HepG2 (cell line): Measurements from ENCODE around the gene SOCS3. TPM values are rescaled to one million over a fixed set of nuclear protein-coding genes. Genes with fewer than 3 reads are reported as not detected.

Source experiments
- AFF4 ChIP-seq: sonication (generic); formaldehyde crosslinking; IDR thresholded peaks from 2 replicates; pipeline ENCODE4 v1.4.0; 2020; ENCODE audit warnings: missing genetic modification reagents
- MIXL1 ChIP-seq: IDR thresholded peaks from 2 replicates; pipeline ENCODE4 v1.6.1; 2016
- NONO ChIP-seq, 2 experiments: fragments of 450-650 bp in 1 of 2; sonication (generic) in 1 of 2; formaldehyde crosslinking in 1 of 2; IDR thresholded peaks in 1 of 2; conservative IDR thresholded peaks in 1 of 2; 2 replicates each; pipeline versions ENCODE4 v1.6.1 to v1.8.0; 2017 to 2022; ENCODE audit warnings: mild to moderate bottlenecking in 1 of 2, missing genetic modification reagents in 1 of 2, moderate library complexity in 1 of 2
- RFX3 ChIP-seq: IDR thresholded peaks from 2 replicates; pipeline ENCODE4 v1.6.1; 2016; ENCODE audit warnings: missing biosample characterization, missing genetic modification reagents
- RNF219 ChIP-seq: sonication (generic); formaldehyde crosslinking; IDR thresholded peaks from 2 replicates; pipeline ENCODE4 v1.5.0; 2020; ENCODE audit warnings: mild to moderate bottlenecking, missing genetic modification reagents
- SOX13 ChIP-seq, 3 experiments: fragments of 450-650 bp in 1 of 3; sonication (generic) in 1 of 3; formaldehyde crosslinking in 1 of 3; IDR thresholded peaks in 2 of 3; conservative IDR thresholded peaks in 1 of 3; 2 replicates each; pipeline versions ENCODE4 v1.5.0 to v1.6.1; 2016 to 2020; ENCODE audit warnings: antibody characterized with exemption in 1 of 3, mild to moderate bottlenecking in 1 of 3, missing compliant biosample characterization in 1 of 3, missing genetic modification reagents in 1 of 3, moderate library complexity in 1 of 3
- TEAD3 ChIP-seq: optimal IDR thresholded peaks from 2 replicates; pipeline ENCODE3; 2016; ENCODE audit warnings: borderline replicate concordance
- WIZ ChIP-seq: sonication (generic); formaldehyde crosslinking; IDR thresholded peaks from 2 replicates; pipeline ENCODE4 v1.5.1; 2020; ENCODE audit warnings: mild to moderate bottlenecking, missing genetic modification reagents
- ZNF597 ChIP-seq: sonication (generic); formaldehyde crosslinking; IDR thresholded peaks from 2 replicates; pipeline ENCODE4 v1.5.0; 2020; ENCODE audit warnings: missing genetic modification reagents
- ZNF704 ChIP-seq: sonication (generic); formaldehyde crosslinking; IDR thresholded peaks from 2 replicates; pipeline ENCODE4 v1.8.1; 2023; ENCODE audit warnings: mild to moderate bottlenecking, inconsistent platforms, moderate library complexity, missing genetic modification reagents, borderline replicate concordance
- ZSCAN30 ChIP-seq: sonication (generic); formaldehyde crosslinking; IDR thresholded peaks from 2 replicates; pipeline ENCODE4 v1.5.0; 2020; ENCODE audit warnings: mild to moderate bottlenecking, missing genetic modification reagents
- polyA plus RNA-seq, 8 experiments: library from polyadenylated mRNA; depleted of rRNA in 3 of 8; stranded (reverse) in 7 of 8; unstranded in 1 of 8; fragments of >200 nt; fragmentation: Illumina TruSeq in 4 of 8; extraction: Trizol in 4 of 8; gene quantifications; 2 replicates each; pipeline versions ENCODE4 v1.2.1 to v1.2.3, GENCODE V29; 2011 to 2016; ENCODE audit warnings: low read depth in 4 of 8, missing spikeins in 1 of 8, mixed read lengths in 1 of 8; ENCODE audit not compliant: insufficient read depth in 1 of 8
- total RNA-seq, 5 experiments: library from RNA; depleted of rRNA; stranded (reverse); fragments of >200 nt; fragmentation: Illumina TruSeq; extraction: Trizol; gene quantifications; 2 replicates each; pipeline ENCODE4 v1.2.3, GENCODE V29; 2016; ENCODE audit warnings: low read depth in 1 of 5
- TF ChIP-seq, protein P1 (sequence below): sonication (generic); formaldehyde crosslinking; IDR thresholded peaks from 2 replicates; pipeline ENCODE4 v1.4.0; 2020; ENCODE audit warnings: missing genetic modification reagents

SOCS3 gene
- total and polyA plus RNA-seq, 2 of the 13 experiments (the other 11 are each of a cell fraction or from before 2014, with no cell fraction given): 0.77 to 2.4 TPM

DNA sequence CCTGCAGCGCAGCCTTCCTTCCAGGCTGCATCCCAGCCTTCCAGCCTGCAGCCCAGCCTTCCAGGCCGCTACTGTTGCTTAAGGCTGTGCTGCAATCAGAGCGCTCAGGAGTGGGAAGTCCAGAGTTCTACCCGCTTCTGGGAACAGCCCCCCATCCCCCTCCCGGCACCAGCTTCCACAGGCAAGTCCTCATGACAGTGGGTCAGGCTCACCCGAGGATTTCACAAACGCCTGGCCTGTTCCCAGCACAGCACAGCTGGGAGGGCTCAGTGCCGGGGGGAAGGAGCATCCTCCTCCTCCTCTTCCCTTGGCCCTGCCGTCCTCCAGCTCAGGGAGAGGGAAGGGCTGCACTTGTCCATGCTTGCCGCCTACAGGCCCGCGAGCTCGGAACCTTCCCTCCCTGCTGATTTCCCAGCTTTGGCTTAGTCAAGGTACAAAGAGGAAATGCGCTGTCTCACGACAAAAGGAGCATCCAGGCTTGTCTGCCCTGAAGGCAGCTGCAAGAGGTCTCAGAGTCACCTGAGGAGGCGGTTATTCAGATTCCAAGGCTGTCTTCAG is 8.3 kb downstream of the SOCS3 start (continued):
- TF ChIP-seq ZNF704 (CRISPR knock-in tag): no peak
- no peak for TF ChIP-seq NONO (IDR thresholded peaks at IDR 0.05)
- TF ChIP-seq NONO (CRISPR knock-in tag; conservative IDR thresholded peaks at IDR 0.05): 0 out of 2 replicates have a peak, but pooled peaks have one; percentile 0
- TF ChIP-seq AFF4 (CRISPR knock-in tag): no peak
- no peak for TF ChIP-seq ZSCAN30
- TF ChIP-seq WIZ: no peak
- TF ChIP-seq RFX3 (CRISPR knock-in tag): peak; percentile 24; the same call in 1 of the 2 replicates
- TF ChIP-seq SOX13 (IDR thresholded peaks at IDR 0.05): no peak
- peak in 1 of 2 experiments; percentile 36; a peak in 1 of 4 replicates for TF ChIP-seq SOX13 (CRISPR knock-in tag; conservative IDR thresholded peaks at IDR 0.05 in 1 of 2, IDR thresholded peaks at IDR 0.05 in 1 of 2)
- no peak for TF ChIP-seq MIXL1 (CRISPR knock-in tag)
- TF ChIP-seq TEAD3 (CRISPR knock-in tag): peak; percentile 32
- no peak for TF ChIP-seq ZNF597
- TF ChIP-seq, protein P1, sequence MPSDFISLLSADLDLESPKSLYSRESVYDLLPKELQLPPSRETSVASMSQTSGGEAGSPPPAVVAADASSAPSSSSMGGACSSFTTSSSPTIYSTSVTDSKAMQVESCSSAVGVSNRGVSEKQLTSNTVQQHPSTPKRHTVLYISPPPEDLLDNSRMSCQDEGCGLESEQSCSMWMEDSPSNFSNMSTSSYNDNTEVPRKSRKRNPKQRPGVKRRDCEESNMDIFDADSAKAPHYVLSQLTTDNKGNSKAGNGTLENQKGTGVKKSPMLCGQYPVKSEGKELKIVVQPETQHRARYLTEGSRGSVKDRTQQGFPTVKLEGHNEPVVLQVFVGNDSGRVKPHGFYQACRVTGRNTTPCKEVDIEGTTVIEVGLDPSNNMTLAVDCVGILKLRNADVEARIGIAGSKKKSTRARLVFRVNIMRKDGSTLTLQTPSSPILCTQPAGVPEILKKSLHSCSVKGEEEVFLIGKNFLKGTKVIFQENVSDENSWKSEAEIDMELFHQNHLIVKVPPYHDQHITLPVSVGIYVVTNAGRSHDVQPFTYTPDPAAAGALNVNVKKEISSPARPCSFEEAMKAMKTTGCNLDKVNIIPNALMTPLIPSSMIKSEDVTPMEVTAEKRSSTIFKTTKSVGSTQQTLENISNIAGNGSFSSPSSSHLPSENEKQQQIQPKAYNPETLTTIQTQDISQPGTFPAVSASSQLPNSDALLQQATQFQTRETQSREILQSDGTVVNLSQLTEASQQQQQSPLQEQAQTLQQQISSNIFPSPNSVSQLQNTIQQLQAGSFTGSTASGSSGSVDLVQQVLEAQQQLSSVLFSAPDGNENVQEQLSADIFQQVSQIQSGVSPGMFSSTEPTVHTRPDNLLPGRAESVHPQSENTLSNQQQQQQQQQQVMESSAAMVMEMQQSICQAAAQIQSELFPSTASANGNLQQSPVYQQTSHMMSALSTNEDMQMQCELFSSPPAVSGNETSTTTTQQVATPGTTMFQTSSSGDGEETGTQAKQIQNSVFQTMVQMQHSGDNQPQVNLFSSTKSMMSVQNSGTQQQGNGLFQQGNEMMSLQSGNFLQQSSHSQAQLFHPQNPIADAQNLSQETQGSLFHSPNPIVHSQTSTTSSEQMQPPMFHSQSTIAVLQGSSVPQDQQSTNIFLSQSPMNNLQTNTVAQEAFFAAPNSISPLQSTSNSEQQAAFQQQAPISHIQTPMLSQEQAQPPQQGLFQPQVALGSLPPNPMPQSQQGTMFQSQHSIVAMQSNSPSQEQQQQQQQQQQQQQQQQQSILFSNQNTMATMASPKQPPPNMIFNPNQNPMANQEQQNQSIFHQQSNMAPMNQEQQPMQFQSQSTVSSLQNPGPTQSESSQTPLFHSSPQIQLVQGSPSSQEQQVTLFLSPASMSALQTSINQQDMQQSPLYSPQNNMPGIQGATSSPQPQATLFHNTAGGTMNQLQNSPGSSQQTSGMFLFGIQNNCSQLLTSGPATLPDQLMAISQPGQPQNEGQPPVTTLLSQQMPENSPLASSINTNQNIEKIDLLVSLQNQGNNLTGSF: no peak
- TF ChIP-seq RNF219 (CRISPR knock-in tag): no peak
